ENCODE measurements around the gene RARRES1.

Gene RARRES1, protein sequence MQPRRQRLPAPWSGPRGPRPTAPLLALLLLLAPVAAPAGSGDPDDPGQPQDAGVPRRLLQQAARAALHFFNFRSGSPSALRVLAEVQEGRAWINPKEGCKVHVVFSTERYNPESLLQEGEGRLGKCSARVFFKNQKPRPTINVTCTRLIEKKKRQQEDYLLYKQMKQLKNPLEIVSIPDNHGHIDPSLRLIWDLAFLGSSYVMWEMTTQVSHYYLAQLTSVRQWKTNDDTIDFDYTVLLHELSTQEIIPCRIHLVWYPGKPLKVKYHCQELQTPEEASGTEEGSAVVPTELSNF

DNA sequence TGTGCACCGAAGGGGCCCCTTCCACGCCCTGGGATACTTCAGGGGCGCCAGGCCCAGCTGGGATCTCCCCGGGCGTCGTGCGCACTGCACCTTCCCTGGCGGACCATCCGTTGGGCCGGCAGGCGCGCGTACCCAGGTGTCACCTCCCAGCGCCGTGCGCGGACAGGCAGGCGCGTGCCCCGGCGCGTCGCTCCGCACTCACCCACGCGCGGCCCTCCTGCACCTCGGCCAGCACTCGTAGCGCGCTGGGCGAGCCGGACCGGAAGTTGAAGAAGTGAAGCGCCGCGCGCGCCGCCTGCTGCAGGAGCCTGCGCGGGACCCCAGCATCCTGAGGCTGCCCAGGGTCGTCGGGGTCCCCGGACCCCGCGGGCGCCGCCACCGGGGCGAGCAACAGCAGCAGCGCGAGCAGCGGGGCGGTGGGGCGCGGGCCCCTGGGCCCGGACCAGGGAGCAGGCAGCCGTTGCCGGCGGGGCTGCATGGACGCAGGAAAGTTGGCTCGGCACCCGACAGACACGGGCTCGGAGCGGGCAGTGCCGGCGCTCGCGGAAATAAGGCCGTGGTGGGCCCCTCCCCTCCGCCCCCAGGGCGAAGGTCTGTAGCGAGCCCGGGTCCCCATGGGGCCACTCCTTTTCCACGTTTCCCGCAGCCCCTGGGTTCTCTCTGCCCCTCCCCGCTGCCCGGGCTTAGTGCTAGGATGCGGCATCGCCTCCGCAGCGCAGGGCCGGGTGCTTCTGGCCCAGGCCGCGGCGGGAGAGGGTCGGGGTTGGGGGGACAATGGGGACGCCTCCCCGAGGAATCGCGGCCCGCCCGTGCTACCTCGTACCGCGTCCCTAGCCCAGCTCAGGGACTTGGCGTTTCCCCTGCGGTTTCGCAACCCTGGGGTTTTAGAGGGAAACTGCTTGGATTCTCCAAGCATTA, at the start of gene RARRES1:
RARRES1 (minus strand) TSS at position 520 of the 918 bp plus-strand sequence; CDS start at position 478, 42 bp downstream.
- DNase-seq = no peak

DNA sequence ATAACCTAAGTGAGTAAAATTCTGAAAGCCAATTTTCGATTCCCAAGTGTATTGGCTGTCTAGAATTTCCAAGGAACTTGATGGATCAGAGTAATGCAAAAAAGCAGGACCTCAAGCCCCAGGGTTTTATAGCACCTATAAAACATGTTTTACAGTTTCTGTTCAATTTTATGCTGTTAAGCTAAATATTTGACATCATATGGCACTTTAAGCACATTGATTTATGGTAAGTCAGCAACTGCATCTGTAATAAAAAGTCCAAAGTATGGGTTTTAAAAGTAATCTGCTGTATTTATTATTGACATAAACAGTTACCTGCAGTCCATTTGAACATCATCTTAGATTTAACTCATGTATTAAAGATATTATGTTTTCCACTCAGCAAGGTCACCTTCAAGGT, 49.6 kb upstream of the RARRES1 start:
- no peak for DNase-seq

DNA sequence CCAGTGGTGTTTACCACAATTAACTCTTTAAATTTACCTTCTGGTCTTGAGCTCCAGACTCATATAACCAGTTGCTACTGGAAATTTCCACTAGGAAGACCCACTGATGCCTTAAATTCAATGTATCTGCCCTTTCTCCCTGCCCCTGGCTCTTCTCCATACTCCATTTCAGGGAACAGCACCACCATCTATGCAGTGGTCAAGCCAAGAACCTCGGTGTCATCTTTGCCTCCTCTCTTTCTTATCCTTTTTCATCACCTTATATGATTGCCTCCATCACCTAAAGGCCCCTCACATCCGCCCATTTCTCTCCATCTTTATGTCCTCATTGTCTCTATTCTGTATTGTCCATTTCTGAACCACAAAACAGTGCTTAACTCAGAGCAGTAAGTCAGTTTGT, 48.9 kb upstream of the RARRES1 start:
- no peak for DNase-seq

DNA sequence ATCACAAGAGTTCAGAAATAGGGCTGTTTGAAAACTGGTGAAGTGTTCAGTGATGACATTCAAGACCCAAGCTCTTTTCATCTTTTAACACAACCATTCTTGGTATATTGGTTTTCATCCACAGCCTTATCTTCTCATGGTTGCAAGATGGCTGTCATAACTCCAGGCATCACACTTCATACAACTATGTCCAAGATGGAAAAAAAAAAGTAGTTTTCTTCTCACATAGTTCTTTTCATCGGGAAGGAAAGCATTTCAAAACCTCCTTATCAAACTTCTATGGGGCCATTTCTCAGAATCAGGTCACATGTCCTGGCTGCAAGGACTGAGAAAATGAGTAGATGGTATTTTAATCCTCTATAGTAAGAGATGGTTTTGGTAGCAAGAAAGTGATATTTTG, 48.5 kb upstream of the RARRES1 start:
- no peak for DNase-seq

DNA sequence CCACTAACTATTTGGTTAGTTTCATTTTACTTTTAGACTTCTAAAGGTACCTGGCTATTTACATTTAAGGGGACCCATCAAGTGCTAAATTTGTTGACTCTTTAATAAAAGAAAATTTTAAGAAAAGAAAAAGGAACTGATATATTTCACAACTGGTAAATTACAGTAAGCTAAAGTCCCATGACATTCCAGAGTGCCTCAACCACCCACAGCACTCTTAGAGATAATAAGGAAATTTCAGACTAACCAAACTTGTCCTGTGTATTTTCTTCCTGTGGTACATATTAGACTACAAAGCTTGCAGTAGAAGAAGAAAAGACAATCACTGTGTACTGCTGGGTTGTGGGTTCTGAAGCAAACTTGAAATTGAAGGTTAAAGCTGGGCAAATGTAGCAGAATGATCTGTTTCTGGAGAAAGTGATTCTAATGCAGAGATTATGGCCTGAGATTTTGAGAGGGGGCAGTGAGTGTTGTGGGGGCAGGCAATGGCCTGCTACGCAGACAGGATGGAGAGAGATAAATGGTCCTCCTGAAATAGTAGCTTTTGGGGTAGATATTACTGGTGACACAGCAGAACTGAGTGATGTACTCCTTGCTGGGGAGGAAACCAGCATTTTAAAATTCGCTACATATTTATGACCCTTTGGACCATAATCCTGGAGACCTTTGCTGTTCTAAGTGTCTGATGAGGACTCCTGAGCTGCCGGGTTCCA, 45.1 kb upstream of the RARRES1 start:
- no peak for DNase-seq

DNA sequence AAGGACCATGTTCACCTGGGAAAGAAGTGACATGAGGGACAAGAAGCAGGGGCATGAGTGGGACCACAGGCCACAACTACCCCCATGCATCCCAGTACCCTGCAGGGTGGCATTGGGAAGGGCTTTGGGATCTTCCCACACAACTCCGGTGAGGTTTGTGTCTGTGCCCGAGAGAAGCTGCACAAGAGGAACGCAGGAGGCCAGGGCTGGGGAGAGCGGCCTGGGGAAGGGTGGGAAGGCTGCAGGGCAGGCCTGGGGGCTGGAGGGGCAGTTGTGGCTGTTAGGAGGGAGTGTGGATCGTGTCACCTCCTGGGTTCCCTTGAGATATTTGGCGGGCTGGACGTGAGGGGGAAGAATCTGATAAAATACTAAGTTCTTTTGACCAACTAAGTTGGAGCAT, 44.3 kb upstream of the RARRES1 start:
- no peak for DNase-seq

DNA sequence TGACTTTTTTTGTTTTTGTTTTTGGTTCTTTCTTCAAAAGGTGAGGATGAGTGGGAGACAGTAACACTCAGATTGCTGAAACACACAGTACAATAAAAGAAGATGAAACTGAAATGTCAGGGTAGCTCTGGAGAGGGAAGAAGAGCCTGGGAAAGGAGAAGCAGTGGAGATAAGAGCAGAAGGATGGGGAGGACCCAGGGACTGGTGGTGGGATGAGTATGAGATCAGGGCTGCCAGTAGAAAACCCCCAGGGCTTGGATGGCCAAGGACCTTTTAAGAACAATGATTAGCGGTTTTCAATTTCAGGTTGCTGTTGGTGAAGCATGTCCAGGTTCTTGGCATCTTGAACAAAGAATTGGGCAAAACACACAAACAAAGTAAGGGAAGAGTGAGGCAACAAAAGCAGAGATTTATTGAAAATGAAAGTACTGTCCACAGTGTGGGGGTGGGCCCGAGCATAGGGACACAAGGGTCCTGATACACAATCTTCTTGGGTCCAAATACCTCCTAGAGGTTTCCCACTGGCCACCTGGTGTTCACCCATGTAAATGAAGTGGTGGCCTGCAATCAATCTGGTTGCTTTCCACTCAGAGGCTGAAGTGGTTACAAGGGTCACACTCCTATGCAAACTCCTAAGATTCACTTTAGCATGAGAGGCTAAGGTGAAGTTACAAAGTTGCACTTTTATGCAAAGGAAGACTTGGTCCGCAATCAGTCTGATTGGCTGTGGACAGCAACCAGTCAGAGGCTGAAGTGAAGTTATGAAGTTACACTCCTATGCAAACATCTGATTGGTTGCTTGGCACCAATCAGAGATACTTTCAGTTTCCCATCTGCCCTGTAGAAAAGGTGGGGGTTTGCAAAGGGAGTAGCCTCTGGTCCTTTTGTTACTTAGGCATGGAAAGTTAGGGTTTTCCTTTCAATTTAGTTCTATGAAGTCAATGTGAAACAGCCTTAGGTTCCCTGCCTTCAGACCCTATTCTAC, 43.5 kb upstream of the RARRES1 start:
- no peak for DNase-seq

DNA sequence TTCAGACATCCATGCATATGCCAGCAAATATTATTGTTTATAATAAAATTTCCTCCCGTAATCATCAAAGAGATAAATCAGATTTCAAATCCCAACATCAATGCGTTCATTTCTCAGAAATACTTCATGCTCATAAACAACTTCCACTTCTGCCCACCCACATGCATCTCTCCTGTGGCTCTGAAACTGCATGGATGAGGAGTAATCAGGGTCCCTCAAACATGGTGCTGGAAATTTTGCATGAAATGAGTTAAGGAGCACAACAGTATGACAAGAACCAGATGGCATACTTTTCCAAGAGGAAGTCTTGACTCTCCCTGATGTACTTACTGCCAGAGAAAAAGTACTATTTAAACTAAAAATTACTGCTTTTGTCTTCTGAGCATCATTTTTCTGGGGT, 42.7 kb upstream of the RARRES1 start:
- DNase-seq = no peak

DNA sequence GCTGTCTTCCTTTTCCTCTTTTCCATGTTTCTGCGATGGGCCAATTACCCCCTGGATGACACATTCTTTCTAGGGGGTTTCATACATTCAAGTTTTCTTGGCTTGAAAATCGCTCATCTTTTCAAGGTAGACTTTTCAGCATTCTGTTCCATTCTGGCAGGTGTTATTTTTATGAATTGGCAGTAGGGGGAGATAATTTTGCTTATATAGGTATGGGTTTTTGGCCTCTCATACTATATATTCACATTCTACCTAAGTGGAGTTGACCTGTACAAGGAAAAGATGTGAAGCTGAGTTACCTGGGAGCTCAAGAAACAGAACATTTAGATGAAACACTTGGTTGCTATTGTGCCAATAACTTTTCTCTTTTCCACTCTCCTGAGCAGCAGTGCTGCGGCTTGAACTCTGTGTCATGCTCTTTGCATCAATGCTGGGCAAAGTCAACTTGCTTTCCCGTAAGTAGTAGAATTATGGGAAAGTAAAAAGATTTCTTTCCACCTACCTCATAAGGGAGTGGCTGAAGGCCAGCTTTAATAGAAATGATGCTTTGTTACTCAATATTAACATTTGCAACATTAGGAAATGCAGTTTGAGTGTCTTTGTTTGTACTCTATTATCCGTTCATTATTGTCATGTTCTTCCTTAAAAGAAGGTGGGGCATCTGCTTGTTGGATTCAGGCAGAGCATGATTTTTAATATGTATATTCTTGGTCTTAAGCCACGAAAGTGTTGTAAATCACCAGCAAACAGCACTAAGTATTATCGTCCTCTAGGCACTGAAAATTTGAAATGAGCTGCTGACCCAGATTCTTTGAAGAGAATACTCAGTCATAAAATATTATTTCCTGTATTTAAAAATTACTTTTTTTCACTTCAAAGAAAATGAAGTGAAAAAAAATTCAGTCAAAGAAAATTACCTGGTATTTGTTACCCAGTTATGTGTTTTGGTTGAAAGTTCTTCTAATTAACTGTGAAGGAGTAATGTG, 41.9 kb upstream of the RARRES1 start:
- DNase-seq = no peak

DNA sequence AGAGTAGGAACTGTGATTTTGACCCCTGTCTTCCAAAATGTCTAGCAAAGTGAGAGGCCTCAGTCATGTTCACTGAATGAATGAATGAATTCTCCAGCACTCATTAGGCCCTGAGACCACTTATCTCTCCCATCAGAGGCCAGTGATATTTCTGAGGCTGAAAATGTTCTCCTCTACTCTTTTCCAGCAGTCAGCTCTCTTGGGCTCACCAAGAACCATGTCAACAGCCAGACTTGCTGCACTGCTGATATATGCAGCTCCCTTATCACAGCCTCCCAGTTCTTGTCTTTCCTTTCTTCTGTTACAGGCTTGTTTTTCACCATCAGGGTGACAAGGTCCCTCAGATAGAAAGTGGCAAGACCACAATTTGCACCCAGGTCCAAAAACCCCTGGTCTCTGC, 40.9 kb upstream of the RARRES1 start:
- no peak for DNase-seq

DNA sequence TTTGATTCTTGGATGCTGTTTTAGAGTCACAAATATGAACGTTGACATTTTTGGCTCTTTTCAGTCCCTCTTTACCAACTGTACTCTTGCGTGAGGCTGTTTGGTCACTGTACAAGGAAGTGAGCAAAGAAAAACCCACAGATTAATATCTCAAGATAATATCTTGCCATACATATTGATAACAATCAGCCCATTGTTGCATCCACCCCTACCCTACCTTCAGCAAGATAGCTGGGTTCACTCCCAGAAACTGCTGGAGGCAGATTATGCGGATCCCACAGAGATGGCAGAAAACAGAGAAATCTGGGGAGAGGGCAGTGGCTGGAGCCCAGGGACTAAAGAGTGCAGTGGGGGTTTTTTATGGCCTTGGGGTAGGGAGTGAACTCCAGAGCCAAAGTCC, 39.7 kb upstream of the RARRES1 start:
- DNase-seq = no peak

DNA sequence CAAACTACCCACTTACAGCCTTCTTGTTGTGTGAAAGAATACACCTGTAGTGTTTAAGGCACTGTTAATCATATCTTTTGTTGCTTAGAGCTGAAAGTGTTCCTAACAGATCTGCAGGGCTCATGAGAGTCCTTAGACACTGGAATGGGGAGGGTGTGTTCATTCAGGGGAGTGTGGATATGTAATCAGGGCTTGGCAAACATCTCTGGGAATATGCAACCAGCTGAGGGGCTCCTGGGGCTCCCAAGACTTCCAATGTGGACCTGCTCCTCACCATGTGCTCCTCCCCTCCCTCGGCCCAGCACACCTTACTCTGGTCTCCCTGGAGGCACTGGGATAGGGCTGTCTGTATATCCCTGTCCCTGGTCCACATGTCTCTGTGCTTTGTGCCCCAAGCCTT, 39.3 kb upstream of the RARRES1 start:
- no peak for DNase-seq

DNA sequence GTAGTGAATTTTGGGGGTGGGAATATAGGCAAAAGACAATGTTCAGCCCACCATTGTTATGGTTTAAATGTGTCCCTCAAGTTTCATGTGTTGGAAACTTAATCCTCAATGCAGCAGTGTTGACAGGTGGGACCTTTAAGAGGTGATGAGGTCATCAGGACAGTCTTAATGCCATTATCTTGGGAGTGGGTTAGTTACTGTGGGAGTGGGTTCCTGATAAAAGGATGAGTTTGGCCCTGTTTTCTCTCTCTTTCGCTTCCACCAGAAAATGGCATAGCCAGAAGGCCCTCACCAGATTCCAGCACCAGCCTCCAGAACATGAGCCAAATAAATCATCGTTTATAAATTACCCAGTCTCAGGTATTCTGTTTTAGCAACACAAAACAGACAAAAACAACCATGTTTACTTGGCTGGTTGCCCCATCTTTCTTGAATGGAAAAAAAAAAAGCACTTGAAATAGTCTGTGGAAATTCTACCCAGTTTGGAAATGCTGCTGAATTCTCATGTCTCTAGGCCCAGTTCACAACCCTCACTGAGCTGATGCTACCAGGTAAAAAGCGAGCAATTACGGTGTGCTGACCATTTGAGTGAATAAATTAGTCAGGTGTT, 38.6 kb upstream of the RARRES1 start:
- DNase-seq = no peak

DNA sequence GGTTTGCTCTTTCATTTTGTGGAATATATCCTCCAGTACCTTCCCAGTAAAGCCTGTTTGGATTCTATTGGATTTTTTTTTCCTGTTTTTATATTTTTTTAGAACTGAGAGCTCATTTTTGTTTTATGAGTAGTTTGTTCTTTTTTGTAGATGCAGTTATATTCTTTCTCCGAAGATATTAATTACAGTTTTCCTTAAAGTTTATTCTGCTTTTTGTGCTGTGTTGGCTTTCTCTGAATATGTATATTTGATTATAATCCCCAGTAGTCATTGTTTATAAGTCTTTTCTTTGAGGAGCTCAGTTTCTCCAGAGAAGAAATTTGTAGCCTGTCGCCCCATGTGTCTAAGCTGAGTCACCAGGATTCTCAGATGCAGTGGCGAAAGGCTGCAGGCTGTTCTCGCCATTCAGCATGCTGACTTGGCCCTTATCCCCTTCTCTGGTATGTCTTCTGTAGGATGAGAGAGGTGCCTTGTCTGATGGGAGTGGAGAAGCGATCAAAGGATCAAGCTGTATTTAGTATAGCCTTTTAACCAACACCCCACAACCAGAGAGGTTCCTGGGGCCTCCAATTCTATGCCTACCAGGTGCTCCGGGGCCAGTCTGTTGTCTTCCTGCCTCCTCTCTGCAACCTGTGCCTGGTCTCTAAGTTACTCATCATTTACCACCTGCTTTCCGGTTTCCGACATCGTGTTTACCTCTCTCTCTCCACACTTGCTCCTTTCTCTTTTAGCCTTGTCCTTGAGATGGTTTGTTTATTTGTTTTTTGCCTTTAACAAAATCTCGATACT, 37.9 kb upstream of the RARRES1 start:
- no peak for DNase-seq

DNA sequence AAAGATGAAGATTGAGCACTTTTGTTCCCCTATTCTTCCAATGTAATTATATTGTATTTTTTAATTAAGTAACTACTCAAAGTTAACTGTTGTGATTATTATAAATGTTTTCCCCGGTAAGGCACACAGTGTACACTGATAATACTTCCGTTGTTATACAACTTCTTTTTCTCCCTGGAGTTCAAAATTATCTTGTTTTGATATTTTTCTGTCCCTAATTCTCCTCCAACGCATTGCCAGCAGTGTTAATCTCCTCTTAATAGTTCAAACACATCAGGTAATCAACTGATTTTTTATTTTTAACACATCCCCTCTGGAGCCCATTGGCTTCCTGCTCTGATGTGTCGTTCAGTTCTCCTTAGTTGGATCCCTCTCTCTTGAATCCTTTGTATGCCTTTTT, 37.3 kb upstream of the RARRES1 start:
- no peak for DNase-seq

DNA sequence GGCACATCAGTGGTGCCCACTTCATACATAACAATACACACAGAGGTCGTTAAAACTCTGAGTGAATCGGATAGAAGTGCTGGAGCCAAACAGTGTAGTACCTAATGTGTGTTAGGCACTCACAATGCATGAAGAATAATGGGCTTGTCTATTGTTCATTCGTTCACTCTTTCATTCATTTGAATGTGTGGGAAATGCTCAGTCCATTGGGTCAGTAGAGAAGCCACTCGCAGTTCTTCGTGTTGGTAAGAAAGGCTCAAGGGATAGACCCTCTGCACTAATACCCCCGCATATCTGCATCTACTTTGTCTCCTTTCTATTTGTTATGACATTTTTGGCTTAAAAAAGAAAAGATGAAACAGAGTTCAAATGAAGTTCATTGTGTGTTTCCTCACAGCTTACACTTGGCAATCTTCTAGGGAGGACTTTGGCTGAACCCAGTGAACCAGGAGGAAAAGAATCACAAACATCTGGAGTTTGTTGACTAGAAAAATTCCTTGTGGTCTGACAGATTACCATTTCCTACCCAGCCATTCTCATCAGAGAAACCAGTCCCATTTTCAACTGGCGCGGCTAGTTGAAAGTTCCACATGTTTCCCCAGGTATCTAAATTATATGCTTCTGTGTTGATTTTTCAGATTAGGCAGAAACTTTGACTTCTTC, 36.8 kb upstream of the RARRES1 start:
- DNase-seq = no peak

DNA sequence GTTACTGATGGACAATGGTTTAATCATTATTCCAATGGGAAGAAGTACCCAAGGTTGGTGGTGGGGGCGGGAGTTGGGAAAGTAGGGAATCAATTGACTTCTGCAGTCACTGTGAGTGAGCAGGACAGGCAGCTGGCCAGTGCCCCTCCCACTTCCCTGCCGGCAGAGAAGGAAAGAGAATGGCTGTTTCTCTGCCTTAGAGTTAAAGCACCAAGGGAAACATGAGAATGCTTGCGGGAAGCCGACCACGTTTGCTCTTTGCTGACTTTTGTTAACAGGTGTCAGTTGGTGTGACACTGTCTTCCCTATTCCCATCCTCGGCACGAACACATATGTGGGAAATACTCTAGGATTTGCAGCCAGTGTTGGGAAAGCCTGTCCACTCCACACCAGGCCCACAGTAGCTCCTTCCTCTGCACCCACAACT, 36.1 kb upstream of the RARRES1 start:
- DNase-seq = no peak

DNA sequence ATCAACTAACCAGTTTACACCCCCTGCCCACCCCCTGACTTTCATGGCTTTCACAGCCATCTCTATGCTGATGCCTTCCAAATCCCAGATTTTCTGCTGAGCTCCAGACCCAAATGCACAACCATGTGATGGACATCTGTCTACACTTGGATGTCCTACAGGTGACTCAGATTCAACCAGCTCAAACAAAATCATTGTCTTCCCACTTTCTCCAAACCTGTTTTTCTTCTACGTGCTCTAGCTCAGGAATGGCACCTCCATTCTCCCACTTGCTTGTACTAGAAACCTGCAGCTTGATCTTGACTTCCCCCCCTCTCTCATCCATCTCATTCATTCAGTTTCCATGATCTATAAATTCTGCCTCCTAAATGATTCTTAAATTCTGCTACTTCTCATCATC, 34.1 kb upstream of the RARRES1 start:
- no peak for DNase-seq

DNA sequence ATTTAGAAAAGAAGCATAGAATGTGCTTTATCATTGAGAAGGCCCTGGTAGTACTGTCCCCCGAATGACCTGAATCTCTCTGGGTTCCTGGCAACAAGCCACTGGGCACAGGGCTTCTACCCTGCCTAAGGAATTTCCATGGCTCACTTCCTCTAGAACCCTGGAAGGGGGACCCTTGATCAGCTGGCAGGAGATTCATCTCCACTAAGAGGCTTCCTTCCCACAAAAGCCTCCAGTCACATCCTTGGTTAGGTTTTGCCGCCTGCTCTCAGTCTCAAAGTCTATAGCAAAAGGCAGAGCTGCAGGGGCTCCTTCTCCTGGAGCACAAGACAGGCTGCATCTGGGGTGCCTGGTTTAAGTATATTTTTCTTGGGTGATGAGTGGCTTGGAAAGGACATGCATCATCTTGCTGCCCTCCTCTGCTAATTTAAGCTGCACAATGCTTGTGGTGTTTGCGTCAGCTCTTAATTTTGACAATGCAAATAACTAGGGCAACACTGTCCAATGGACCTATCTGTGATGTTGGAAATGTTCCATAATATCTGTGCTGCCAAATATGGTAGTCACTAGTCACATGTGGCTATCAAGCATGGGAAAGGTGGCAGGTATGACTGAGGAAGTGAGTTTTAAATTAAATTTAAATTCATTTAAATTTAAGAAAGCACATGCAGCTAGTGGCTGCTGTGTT, 33.4 kb upstream of the RARRES1 start:
- DNase-seq = no peak
